Raji (cell line): ENCODE results near the gene MEIOB.

Experiments used
- POLR2A ChIP-seq: IDR thresholded peaks from 2 replicates; pipeline ENCODE4 v1.6.1; 2011; ENCODE audit warnings: low read depth, low read length, control low read depth; ENCODE audit not compliant: insufficient read depth

Gene MEIOB

DNA sequence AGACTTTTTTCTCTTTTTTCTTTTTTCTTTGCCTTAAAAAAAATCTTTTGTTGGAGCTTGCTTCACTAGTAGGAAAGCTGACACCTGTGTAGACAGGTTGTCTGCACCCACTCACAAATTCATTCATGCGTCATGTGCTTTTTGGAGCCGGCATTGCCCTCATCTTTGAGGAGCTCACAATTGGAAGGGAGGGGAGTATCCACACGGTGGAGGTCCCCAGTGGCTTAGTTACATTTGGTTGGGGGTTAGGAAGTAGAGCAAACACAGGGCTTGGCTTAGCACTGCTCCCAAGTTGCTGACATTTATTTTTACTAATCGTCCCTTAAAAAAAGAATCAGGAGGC is 18.7 kb upstream of the MEIOB start:
- no peak for TF ChIP-seq POLR2A

DNA sequence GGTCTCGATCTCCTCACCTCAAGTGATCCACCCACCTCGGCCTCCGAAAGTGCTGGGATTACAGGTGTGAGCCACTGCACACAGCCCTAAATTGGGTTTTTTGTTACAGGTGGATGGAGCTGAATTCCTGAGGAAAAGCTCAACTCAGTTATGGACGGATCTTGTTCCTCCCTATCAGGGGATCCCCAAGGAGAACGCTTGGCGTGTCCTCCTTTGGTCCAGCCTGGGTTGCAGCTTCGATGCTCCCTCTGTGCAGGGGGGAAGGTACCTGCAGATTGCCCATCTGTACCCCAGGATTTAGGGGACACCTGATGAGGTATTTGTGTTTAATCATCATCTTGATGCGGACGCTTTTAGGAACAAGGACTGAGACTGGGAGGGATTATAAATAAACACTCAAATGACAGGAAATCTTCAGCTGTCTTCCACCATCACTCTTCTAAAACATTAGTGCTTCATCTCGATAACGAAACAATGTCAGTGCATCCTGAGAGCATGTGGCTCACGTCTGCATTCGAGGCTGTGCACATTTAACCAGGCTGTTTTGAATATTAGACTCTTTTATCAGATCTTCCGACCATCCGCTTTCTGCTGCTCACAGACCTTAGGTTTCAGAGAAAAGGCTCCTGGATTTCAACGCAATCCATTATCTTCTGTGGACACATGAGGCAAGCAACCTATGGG is 18.2 kb upstream of the MEIOB start:
- TF ChIP-seq POLR2A = no peak

DNA sequence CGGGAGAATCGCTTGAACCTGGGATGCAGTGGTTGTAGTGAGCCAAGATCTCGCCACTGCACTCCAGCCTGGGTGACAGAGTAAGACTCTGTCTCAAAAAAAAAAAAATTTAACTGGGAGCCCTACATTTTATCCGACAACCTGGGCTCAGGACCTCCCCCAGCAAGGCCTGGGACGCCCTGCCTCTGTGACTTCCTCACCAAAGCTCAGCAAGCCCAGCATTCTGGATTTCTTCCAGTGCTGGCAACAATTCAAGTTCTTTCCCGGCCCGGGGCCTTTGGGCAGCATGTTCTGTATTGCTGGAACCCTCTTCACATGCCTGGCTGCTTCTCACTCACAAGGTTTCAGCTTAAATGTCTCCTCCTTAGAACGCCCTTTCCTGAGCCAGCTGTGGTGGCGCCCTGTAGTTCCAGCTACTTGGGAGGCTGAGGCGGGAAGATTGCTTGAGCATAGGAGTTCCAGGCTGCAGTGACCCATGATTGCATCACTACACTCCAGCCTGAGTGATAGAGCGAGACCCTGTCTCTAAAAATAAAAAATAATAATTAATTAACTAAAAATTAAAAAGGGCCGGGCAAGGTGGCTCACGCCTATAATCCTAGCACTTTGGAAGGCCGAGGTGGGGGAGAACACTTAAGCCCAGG is 15.9 kb upstream of the MEIOB start:
- TF ChIP-seq POLR2A = no peak

DNA sequence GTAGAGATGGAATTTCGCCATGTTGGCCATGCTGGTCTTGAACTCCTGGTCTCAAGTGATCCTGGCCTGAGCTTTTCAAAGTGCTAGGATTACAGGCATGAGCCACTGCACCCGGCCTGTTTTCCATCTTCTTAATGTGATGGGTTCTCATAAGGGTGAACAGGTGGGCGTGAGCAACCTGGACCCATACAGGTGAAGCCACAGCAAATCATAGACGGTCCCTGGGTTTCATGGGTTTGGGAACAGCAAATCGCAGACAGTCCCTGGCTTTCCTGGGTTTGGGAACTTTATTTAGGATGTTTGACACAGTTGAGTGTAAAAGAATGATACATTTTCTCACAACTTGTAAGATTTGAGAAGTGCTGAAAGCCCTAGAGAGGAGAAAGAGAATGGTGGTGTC is 12.9 kb upstream of the MEIOB start:
- no peak for TF ChIP-seq POLR2A

DNA sequence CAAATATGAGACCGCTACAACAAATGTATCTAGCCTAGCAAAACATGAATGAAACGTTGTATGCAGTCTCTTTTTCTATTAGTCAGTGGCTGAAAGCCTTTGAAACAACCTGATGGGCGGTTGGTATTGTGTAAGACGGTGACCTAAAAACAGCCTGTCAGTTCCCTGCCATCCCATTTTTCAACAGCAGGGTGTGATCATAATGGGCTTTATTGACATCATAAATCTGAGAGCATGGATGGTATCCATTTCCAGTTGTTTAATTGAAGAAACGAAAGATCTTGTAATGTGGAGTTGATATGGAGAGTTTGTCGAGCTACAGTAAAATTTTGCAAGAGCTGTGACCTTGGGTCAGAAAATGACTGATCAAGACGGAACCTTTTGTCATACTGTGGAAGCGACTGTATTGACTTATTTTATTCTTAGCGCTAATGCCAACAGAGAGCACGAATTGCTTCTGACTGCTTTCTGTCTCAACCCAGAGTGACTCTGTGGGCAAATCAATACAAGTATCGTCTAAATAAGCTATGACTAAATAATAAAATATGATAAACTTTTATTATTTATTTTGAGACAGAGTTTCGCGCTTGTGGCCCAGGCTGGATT is 12.3 kb upstream of the MEIOB start:
- TF ChIP-seq POLR2A = no peak

DNA sequence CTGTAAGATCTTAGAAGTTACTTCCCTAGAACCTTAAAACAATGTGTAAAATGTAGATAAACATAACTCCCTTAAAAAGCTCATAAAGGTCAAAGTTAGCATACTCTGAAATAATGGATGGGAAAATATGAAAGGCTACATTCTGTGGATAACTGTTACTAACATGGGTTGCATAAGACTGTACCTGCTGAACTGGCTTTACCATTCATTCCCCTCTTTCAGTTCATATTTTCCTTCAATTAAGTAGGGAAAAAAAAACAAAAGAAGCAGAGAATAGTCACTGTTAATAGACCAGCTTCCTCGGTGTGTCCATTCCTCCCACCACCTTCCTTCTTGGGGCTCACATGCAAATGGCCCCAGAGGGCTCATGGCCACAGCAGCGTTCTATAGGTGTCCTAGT is 7.5 kb upstream of the MEIOB start:
- TF ChIP-seq POLR2A = no peak

DNA sequence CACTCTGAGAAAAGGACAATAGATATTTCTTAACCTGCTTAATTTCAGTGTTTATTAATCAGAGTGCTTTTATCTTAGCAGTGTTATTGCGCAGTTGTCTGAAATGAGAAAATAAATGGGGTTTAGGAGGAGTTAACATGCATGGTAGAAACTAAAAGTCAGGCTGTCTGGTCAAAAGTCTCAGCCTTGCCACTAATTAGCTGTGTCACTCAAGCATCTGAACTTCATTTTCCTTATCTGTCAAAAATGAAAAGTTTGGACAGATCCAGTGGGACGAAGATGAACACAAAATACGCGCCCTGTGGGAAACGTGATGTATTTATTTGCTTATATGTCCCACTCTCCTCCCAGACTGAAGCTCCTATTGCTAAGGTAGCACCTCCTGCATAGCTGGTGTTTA is 6.3 kb upstream of the MEIOB start:
- no peak for TF ChIP-seq POLR2A

DNA sequence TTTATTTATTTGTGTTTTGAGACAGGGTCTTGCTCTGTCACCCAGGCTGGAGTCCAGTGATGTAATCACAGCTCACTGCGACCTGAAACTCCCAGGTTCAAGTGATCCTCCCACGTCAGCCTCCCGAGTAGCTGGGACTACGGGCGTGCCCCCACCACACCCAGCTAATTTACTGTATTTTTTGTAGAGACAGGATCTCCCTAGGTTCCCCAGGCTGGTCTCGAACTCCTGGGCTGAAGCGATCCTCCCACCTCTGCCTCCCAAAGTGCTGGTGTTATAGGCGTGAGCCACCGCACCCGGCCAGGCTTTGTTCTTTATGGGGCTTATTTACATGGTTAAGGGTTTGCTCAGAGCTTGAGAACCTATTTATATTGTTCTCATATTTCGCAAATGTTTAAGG is 5.8 kb upstream of the MEIOB start:
- no peak for TF ChIP-seq POLR2A

DNA sequence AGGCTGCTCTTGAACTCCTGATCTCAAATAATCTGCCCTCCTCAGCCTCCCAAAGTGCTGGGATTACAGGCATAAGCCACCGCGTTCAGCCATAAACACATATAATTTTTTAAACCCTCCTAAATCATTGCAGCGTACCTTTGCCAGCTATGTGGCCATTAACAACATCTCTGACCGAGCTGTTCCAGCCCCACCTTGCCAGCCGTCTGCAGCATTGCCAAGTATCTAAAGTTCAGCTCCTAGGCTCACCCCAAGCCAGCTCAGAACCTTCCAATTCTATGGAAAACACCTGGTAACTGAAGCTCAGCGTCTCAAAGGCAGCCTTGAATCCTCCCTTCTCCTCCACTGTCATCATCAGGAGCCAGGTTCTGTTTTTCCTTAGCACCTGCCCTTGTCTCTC is 5.1 kb upstream of the MEIOB start:
- no peak for TF ChIP-seq POLR2A

DNA sequence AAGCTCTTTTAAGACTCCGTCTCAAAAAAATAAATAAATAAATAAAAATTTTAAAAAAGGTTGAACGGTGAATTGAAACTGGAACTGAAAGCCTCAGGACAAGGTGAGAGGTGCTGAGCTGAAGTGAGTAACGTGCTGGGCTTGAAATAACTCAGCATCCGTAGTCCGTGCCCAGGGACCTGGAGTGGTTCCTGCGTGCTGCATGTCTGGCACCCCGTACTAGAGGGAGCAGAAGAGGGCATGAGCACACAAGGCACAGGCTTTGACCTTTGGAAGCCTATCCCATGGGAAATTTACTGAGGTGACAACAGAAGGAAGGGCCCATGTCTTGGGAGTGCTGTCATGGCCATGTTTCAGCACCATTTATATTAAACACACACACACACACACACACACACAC is 4.5 kb upstream of the MEIOB start:
- TF ChIP-seq POLR2A = no peak

DNA sequence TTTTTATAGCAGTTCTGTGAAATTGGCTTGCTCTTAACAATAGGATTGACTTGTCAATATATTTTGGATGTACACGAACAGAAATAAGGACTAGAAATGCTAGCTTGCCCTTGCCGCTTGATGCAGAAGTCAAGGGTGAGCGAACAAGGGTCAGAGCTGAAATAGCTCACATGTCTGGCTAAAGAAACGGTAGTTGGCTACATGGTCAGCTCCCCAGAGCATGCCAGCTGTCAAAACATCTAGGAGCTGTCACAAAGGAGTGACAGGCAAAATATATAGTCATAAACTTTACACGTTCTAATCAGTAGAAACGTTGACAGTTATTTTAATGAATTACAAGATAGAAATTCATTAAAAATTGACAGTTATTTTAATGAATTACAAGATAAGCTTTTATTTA is 2.9 kb upstream of the MEIOB start:
- TF ChIP-seq POLR2A = no peak

DNA sequence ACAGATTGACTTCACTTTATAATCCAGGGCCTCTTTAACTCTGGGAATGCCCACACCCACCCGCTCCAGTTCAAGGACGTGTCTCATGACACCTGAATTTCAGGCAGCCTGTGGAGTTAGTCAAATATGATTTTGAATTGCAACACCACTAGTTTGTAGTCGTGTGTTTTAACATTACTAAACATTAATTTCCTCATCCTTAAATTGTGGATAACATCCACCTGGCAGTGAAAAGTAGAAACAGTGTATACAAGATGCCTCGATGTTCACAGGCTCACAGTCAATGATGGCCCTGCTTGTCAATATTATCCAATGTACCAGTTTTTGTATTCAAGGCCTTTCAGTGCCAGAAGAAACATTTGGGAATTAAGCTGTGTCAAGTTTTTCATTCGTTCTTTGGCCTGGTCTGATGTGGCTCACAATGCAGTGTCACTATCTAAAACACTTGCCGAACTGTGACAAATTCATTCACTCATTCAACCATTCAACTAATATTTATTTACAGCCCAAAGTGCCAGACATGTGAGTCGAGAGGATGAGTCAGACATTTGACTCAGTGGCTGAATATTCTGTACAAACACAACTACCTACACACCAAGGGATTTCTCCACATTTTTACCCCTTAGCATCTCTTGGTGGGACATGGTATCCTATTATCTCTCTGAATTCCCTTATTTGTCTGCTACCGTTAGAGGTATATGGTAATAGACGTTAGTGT is 1.4 kb downstream of the MEIOB start:
- TF ChIP-seq POLR2A = no peak

DNA sequence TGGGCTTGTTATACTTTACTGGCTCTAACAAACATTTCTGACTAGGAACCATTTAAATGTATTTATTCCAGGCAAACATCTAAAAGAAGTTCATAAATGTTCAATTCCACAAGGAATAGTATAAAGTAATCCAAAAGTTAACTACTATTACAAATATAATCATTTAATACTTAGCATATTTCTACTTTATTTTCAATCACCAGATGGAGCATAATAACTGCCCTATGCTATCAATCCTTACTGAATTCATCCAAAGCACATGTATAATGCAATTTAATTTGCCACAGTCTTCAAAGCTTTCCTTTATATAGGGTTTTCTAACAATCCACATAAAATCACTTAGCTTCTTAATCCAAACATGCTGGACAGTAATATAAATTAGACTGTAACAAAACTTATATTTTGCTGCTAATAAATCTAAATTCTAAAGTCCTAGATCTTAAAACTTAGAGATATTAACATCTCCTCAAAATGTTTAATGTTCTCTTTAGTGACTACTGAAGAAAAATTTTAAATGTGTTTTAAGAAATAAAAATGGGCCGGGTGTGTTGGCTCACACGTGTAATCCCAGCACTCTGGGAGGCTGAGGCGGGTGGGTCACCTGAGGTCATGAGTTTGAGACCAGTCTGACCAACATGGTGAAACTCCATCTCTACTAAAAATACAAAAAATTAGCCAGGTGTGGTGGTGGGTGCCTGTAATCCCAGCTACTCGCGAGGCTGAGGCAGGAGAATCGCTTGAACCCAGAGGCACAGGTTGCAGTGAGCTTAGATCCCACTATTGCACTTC is 5.9 kb downstream of the MEIOB start:
- no peak for TF ChIP-seq POLR2A

DNA sequence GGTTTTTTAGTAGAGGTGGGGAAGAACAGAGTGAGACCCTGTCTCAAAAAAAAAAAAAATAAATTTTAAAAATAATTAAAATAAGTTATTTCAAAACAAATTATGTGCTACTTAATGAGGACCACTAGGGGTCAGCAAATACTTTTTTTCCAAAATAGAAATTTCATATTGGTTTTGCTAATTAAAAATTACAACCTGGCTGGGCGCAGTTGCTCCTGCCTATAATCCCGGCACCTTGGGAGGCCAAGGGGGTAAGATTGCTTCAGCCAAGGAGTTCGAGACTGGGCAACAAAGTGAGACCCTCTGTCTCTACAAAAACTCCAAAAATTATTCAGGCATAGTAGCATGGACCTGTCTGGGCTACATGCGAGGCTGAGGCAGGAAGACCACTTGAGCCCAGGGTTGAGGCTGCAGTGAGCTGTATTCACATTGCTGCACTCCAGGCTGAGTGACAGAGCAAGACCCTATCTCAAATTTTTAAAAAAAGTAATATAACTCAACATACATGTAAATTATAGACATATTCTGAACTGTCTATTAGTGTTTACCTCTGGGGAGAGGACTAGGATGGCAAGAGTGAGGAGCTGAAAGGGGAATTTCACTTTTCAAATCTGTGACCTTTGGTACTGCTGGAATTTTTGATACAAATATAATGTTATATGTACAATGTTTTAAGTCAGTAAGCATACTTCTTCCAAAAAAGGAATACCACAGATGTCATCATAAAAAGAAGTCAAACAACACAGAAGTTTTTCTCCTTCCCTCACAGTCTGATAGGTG is 8.1 kb downstream of the MEIOB start:
- no peak for TF ChIP-seq POLR2A
